Caco-2 (cell line): ENCODE results near the gene CPA5. TPM values are rescaled to one million over a fixed set of nuclear protein-coding genes. Genes with fewer than 3 reads are reported as not detected.

Experiments used
- BruUV-seq: library from RNA; stranded (reverse); fragments of 400-500 nt; replicated peaks from 2 replicates; lab custom pipeline; 2021; lab: Mats Ljungman, UMichigan
- CTCF ChIA-PET: fragments of 300-600 bp; sonication (Branson Sonifier 250); formaldehyde crosslinking; loops from one replicate; lab custom pipeline; 2022; ENCODE audit warnings: antibody characterized with exemption; lab: Charles Lee
- POLR2A ChIA-PET: fragments of 300-600 bp; sonication (Branson Sonifier 250); formaldehyde crosslinking; loops from one replicate; lab custom pipeline; 2022; ENCODE audit warnings: antibody characterized with exemption; lab: Charles Lee
- DNase-seq, 2 experiments: peaks; one replicate each; pipeline versions ENCODE4 v3.0.0 to v3.0.0-alpha.2; 2020 to 2022
- H3K27me3 ChIP-seq: replicated peaks from 2 replicates; pipeline ENCODE4 v1.6.0; 2011; ENCODE audit warnings: low read length; ENCODE audit not compliant: control insufficient read depth, insufficient read depth
- H3K36me3 ChIP-seq: 2 replicates; pipeline ENCODE4 v1.5.1; 2011; ENCODE audit warnings: low read length; ENCODE audit not compliant: control insufficient read depth, insufficient read depth
- H3K4me1 ChIP-seq: fragments of 250-450 bp; sonication (Bioruptor Pico); 2 replicates; pipeline ENCODE4 v1.5.1; 2020; ENCODE audit warnings: mild to moderate bottlenecking
- H3K4me3 ChIP-seq: 2 replicates; pipeline ENCODE4 v1.5.1; 2011; ENCODE audit warnings: low read depth, mild to moderate bottlenecking, control low read depth, low read length
- H3K9me3 ChIP-seq: fragments of 250-450 bp; sonication (Bioruptor Pico); 2 replicates; pipeline ENCODE4 v1.5.1; 2020; ENCODE audit warnings: mild to moderate bottlenecking, moderate library complexity
- H3K27ac Mint-ChIP-seq: one replicate; pipeline ENCODE4 v1.8.0; 2022; ENCODE audit warnings: mixed read lengths; ENCODE audit not compliant: unreplicated experiment
- H3K27me3 Mint-ChIP-seq: one replicate; pipeline ENCODE4 v1.8.0; 2022; ENCODE audit warnings: mixed read lengths; ENCODE audit not compliant: insufficient read depth, unreplicated experiment
- H3K36me3 Mint-ChIP-seq: one replicate; pipeline ENCODE4 v1.8.0; 2022; ENCODE audit warnings: mild to moderate bottlenecking, mixed read lengths; ENCODE audit not compliant: insufficient read depth, unreplicated experiment
- H3K4me1 Mint-ChIP-seq: one replicate; pipeline ENCODE4 v1.8.0; 2022; ENCODE audit warnings: low read depth, mixed read lengths; ENCODE audit not compliant: unreplicated experiment
- H3K4me3 Mint-ChIP-seq: one replicate; pipeline ENCODE4 v1.8.0; 2022; ENCODE audit warnings: mild to moderate bottlenecking, moderate library complexity, mixed read lengths; ENCODE audit not compliant: unreplicated experiment
- H3K9me3 Mint-ChIP-seq: one replicate; pipeline ENCODE4 v1.8.0; 2022; ENCODE audit warnings: mixed read lengths; ENCODE audit not compliant: unreplicated experiment
- intact Hi-C: fragments of 100-400 bp; cut with micrococcal nuclease; formaldehyde crosslinking; loops from one replicate; pipeline ENCODE4 v1.10.0; 2022; ENCODE audit not compliant: unreplicated experiment
- total RNA-seq: library from RNA; stranded (reverse); gene quantifications from 2 replicates; pipeline ENCODE4 v1.2.3, GENCODE V29; 2022
- TF ChIP-seq, protein P1 (sequence below), 2 experiments: fragments of 200-600 bp in 1 of 2; IDR thresholded peaks; 1 replicate in 1 of 2; 2 replicates in 1 of 2; pipeline versions ENCODE4 v1.5.1 to v1.8.0; 2011 to 2022; ENCODE audit warnings: antibody characterized with exemption in 1 of 2, control low read depth in 1 of 2, inconsistent platforms in 1 of 2, low read depth in 1 of 2, low read length in 1 of 2, mild to moderate bottlenecking in 1 of 2, moderate library complexity in 1 of 2; ENCODE audit not compliant: insufficient read depth in 1 of 2, severe bottlenecking in 1 of 2, unreplicated experiment in 1 of 2

Gene CPA5
- total RNA-seq, 1 experiment from 2014 or later, result not detected

DNA sequence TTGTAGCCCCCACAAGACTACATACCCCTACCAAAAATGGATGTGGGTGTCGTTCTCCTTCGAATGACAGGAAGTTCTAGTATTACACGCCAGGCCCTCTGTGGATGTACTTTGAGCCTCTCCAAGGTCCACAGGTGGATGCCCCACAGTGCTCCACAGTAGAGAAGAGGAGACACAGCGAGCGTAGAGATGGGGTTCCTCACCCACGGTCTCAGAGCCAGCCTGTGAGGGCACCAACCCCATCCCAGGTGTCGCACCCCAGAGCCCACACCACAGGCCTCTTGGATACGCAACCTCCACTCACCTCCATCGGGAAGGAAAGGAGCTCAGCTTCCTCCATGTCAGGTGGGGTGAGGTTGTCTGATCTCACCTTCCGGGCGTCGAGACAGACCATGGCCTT lies 2.3 kb downstream of the CPA5 start:
- H3K4me1 Mint-ChIP-seq, result peaks cover 27% of the 10 kb centered on the region
- no peak overlapping the region for H3K4me3 Mint-ChIP-seq
- no peaks in the 10 kb centered on the region for H3K36me3 Mint-ChIP-seq
- H3K27ac Mint-ChIP-seq, result peak overlapping the region; percentile 39
- Histone ChIP-seq H3K9me3 (peaks cover 5% of the 10 kb centered on the region; the same call in 1 of the 2 replicates), H3K36me3 (no peaks in the 10 kb centered on the region), H3K4me3 (no peak overlapping the region), H3K4me1 (peaks cover 34% of the 10 kb centered on the region), H3K27me3 (no peaks in the 10 kb centered on the region)
- intact Hi-C loops, result no loop called here
- BruUV-seq, result no TSS peak
- DNase-seq, result no peak
- ChIA-PET POLR2A (no interaction called here), CTCF (no interaction called here)
- TF ChIP-seq, protein P1, sequence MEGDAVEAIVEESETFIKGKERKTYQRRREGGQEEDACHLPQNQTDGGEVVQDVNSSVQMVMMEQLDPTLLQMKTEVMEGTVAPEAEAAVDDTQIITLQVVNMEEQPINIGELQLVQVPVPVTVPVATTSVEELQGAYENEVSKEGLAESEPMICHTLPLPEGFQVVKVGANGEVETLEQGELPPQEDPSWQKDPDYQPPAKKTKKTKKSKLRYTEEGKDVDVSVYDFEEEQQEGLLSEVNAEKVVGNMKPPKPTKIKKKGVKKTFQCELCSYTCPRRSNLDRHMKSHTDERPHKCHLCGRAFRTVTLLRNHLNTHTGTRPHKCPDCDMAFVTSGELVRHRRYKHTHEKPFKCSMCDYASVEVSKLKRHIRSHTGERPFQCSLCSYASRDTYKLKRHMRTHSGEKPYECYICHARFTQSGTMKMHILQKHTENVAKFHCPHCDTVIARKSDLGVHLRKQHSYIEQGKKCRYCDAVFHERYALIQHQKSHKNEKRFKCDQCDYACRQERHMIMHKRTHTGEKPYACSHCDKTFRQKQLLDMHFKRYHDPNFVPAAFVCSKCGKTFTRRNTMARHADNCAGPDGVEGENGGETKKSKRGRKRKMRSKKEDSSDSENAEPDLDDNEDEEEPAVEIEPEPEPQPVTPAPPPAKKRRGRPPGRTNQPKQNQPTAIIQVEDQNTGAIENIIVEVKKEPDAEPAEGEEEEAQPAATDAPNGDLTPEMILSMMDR (IDR thresholded peaks at IDR 0.05; ENCODE audit: insufficient read depth in 1 of 2, low read depth in 1 of 2, low read length in 1 of 2, severe bottlenecking in 1 of 2, unreplicated experiment in 1 of 2), result no peak
- H3K9me3 Mint-ChIP-seq, result no peaks in the 10 kb centered on the region
- H3K27me3 Mint-ChIP-seq, result no peaks in the 10 kb centered on the region

DNA sequence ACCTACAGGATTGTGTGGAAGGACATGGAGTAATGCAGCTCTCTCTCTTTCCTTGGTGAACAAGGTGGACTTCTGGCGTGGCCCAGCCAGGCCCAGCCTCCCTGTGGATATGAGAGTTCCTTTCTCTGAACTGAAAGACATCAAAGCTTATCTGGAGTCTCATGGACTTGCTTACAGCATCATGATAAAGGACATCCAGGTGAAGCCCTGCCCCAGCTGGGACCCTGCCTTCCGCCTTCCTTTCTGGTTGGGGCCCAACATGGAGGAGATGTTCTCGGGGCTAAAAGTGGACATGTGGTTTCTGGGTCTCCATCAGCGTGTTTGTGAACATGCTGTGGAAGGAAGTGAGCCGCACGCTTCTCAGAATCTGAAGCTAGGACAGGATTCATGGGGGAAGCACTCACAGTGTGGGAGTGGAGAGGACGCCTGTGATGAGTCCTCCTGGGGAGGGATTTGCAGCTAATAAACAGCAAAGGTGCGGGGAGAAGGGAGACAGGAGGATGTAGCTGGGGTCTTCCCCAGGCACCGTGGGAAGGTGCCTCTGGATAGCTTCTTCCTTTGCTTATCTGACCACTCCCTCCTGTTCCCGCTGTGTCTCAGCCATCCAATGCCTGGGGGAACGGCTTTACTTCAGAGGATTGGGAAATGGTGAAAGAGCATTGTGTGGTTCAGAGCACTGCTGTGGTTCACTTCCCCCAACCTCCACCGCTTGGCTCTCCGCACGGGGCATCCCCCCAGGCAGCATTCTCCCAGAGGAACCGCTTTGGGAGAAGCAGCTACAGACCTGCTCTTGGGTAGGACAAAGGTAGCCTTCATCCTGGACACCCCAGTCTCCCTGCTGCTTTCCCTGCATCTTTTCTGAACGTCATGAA lies 5.5 kb downstream of the CPA5 start:
- intact Hi-C loops, result no loop called here
- peaks cover 23% of the 10 kb centered on the region for H3K4me1 Mint-ChIP-seq
- no peak overlapping the region for H3K4me3 ChIP-seq
- ChIA-PET POLR2A (interaction anchor here (0.6 kb wide), 1 partner anchor 280 kb away, joined by 4 read pairs; the partner anchor contains the start of gene KLHDC10), CTCF (no interaction called here)
- no peaks in the 10 kb centered on the region for H3K27me3 Mint-ChIP-seq
- no peaks in the 10 kb centered on the region for H3K9me3 Mint-ChIP-seq
- peak in 1 of 2 experiments; percentile 63 for DNase-seq
- peaks cover 5% of the 10 kb centered on the region for H3K36me3 Mint-ChIP-seq
- no peak overlapping the region for H3K4me3 Mint-ChIP-seq
- peaks cover 26% of the 10 kb centered on the region for H3K4me1 ChIP-seq
- no peak overlapping the region for H3K27ac Mint-ChIP-seq
- TF ChIP-seq, protein P1 (IDR thresholded peaks at IDR 0.05; ENCODE audit: insufficient read depth in 1 of 2, low read depth in 1 of 2, low read length in 1 of 2, severe bottlenecking in 1 of 2, unreplicated experiment in 1 of 2), result no peak
- H3K36me3 ChIP-seq, result no peaks in the 10 kb centered on the region
- H3K27me3 ChIP-seq, result no peaks in the 10 kb centered on the region
- no TSS peak for BruUV-seq
- H3K9me3 ChIP-seq, result no peaks in the 10 kb centered on the region

DNA sequence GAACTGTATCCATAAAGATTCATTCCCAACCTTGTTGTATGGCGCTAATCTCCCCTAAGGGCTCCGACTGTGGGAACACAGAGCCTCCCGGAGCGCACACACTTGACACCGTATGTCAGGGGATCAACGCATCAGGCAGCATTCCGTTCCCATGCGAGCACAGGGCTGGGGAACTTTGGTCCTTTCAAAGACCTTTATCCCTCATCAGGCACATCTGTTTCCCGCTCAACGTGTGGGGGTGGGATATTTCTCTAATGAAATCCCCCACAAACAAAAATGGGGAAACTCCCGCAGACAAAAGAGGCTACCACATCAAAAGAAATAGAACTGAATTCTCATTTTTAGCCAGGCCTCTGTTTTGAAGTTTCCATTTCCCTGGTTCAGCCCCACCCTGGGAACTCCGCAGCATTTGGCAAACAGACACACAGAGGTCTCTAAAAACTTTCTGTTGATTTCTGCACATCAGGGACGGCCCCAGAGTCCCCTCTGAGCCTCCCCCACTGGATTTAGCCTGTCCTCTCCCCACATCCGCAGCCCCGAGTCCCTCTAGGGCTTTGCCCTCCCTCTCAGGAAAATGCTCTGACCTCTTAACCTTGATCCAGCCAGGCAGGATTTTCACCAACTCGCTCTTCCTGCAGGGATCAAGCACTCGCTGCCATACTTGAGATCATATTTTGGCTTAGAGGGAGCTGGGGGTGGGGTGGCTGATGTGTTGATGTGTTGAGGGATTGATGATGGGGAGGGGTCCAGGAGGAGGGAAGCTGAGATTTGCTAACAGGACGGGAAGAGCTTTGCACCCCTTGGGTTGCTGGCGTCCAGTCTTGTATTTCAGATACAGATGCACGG lies 6.6 kb downstream of the CPA5 start:
- CTCF ChIA-PET, result no interaction called here
- no peak for DNase-seq
- intact Hi-C loops, result no loop called here
- TF ChIP-seq, protein P1 (IDR thresholded peaks at IDR 0.05; ENCODE audit: insufficient read depth in 1 of 2, low read depth in 1 of 2, low read length in 1 of 2, severe bottlenecking in 1 of 2, unreplicated experiment in 1 of 2), result no peak
- Mint-ChIP-seq H3K9me3 (no peaks in the 10 kb centered on the region), H3K27me3 (no peaks in the 10 kb centered on the region), H3K4me3 (no peak overlapping the region), H3K36me3 (peaks cover 5% of the 10 kb centered on the region), H3K4me1 (peaks cover 23% of the 10 kb centered on the region), H3K27ac (peak overlapping the region; percentile 20)
- POLR2A ChIA-PET, result no interaction called here
- Histone ChIP-seq H3K36me3 (no peaks in the 10 kb centered on the region), H3K27me3 (no peaks in the 10 kb centered on the region), H3K4me1 (peaks cover 36% of the 10 kb centered on the region), H3K4me3 (no peak overlapping the region), H3K9me3 (no peaks in the 10 kb centered on the region)
- BruUV-seq, result no TSS peak
